GM21423 (cell line): ENCODE data around the gene EML6.

Experiments
- ATAC-seq: cut with Tn5 transposase; IDR thresholded peaks from one replicate; pipeline ENCODE4 v1.9.1; 2021; ENCODE audit warnings: mild to moderate bottlenecking, moderate library complexity; ENCODE audit not compliant: unreplicated experiment

EML6 gene

DNA sequence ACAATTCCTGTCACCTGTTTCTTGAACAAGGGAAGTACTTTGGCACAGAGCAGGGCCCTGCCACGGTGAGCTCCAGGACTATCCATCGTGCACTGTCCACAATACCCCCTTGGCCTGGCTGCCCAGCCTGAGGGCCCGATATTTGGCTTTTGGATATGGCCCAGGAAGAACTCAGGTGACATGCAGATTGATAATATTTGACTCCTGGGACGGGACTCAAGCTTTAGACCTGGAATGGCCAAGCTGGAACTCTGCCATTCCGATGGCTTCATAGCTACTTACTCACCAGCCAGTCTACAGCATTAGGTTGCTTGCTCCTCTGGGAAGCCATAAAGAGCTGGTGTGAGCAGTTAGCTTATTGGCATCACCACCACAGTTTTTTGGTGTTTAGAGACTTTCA, 26.6 kb downstream of the EML6 start:
- no peak for ATAC-seq

DNA sequence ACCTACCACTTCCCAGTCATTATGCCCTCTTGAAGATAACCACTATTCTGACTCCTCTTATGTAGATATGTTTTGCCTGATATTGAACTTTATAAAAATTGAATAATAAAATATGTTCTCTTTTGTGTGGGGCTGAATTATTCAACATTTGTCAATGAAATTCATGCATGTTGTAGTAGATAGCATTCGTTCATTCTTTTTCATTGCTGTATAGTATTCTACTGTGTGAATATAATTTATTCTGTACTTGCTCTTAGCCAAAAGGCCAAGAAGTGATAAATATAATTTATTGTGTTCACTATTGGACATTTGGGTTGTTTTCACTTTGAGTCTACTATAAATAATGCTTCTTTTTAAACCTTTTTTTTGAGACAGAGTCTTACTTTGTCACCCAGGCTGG, 29.0 kb downstream of the EML6 start:
- ATAC-seq: no peak

DNA sequence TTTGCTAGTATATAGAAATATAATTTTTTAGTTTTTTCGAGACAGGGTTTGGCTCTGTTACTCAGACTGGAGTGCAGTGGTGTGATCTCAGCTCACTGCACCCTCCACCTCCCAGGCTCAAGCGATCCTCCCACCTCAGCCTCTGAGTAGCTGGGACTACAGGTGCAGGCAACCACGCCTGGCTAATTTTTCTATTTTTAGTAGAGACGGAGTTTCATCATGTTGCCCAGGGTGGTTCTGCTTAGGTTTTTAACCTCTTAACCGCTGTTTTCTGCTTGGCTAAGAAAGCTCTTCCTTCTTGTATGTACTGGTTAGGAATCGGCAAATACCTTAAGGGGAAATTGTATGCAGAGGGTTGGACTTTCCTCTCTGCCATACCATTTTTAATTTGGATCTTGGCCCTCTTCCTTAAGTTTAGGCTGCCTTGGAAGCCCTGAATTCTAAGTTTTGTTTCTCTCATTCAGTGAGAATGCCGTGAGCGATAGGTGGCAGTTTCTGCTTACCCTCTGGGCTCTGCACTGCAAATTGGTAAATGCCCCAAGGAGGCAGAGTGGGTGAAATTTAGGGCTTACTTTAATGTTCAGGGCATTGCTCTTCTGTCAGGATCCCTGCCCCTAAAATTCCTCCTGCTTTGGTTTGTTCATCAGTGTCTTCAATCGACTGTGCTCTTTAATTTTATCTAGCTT, 32.3 kb downstream of the EML6 start:
- peak; percentile 68 for ATAC-seq

DNA sequence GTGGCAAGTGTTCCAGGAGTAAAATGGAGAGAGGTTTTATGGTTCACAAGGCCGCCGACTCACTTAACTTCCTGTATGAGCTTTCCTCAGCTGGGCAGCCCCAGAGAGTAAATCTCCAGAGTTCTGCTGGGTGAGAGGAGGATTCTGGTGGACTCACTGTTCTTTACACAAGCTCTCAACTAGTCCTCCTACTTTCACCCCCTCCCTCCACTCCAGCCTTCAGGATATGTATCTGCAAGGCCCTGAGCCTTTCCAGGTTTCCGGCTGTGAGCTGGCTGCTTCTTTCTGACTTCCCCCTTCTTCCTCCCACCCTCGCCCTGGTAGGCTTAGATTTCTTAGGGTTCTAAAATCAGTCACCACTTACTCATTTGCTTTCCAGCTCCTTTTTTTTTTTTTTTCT, 34.0 kb downstream of the EML6 start:
- no peak for ATAC-seq

DNA sequence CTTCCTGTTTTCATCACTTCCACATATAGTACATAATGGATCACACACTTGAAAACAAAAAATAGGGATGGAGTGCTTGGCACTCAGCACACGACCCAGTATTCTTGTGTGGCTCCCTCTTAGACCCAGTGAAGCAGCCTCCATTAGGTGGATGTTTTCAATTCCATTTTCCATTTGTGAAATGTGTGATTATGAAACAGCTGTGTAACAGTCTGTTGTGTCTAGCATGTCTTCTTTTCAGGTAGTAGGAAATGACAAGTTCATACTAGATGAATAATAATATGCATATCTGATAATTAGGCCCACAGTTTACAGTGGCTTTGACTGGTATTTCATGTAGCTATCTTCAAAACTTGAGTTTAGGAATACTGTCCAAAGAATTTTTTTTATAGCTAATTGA, 35.5 kb downstream of the EML6 start:
- no peak for ATAC-seq

DNA sequence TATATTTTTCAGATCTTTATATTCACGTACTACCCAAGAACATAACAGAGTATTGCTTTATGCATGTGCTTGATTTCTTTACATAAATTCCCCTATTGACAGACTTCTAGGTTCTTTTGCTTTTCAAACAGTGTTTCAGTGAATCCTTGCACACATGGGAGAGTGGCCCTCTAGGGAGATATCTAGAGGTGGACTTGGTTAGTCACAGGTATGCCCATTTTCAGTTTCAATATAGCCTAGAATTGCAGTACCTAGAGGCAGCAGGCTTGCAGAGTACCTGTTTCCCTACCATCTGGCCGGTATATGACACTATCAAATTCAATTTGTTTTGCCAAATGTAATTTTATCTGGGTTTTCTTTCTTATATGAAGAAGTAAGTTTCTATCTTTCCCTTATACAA, 36.8 kb downstream of the EML6 start:
- ATAC-seq: no peak

DNA sequence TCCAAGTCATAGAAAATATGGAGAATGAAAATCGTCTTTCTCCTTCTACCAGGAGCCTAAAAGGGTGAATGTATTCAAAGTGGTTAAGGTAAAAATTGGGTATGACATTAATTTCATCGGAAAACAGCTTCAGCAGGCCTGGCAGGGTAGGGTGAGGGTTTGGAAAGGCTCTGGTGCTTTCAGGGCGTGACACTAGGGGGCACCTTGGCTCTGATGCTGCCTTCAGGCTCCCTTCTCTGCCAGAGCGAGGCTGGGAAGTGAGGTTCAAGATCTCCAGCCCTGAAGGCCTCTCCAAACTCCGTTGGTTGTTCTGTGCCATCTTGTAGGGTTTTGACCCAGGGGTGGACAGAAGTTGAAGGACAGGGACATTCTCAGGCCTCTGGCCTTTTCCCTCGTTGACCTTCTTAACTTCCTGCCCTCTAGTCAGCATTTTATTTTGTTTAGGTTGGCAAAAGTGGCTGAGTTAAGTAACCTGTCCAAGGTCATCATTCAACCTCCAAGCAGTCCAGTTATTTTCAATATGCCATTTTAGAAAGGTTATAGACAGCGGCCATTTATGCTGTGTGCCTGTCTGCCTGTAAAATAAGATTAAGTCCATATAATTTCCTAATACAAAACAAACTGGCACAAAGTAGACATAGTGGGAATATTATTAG, 40.3 kb downstream of the EML6 start:
- no peak for ATAC-seq

DNA sequence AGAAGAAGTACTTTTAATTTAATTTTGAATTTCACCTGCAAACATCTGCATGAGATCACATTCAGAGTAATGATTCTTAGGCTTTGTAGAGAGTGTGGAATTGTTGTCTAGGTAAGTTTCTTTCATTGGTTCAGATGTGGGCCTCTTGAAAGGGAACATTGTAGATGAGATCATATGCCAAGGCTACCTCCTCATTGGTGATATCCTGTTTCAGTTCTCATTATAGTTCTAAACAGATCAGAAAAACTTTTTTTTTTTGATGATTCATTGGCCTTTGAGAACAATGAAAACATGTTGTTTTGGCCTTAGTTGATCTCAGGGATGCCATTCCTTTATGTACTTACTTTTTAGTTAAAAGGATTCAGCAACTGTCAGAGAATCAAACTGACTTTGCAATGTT, 44.5 kb downstream of the EML6 start:
- ATAC-seq: no peak

DNA sequence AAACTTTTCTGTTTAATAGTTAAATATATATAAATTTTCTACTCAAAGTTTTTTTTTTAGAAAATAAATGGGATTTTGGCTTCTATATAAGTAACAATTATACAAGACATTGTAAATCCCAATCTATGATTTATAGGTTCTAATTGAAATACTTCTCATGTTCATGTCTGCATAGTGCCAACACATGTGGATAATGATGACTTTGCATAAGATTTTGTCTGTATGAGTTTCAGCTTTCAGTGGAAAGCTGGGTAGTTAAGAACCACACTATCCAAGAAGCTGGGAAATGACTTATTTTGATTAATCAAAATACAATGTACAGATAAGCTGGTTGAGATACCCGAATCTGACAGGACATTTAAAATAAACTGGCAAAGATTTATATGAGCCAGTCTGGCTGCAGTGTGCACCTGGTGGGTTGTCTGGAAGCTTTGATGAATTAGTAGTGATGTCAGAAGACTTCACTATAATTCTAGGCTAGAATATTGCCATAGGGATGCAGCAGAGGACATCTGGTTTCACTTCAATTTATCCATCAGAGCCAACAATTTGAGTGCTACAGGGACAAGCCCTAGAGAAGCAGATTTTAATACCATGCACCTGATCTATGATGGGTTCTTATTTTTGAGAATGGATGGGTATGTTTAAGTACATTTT, 45.4 kb downstream of the EML6 start:
- no peak for ATAC-seq

DNA sequence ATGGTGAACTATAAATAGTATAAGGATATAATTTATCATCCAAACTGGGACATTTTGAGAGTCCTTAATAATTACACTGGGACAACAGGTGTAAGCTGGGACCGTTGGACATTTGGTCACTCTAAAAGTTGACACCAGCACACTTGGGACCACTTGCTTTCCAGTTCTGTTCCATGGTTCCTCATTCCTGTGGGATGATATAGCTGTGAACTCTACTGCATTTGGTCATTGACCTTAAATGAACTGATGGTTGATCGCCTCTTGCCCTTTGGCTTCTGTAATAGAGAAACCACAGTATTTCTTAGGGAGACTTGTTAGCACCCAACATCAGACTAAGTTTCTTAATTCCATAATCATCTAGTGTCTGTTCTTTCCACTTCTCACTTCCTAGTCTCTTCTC, 46.7 kb downstream of the EML6 start:
- no peak for ATAC-seq

DNA sequence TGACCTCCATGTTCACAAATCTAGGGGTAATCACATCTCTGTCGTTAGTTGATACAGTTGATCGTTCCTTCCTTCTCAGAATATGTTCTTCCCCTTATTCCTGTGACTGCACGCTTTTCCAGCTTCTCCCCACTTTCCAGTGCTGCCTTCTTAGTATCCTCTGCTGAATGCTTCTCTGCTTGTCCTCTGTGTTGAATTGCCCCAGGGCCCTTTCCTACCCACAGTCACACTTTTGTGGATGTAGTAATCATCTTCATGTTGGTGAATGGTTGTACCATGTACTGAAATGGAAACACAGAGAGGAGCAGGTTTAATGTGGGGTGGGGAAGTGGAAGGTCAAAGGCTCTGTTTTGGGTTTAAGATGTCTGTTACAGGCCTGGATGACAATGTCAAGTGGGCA, 47.2 kb downstream of the EML6 start:
- ATAC-seq: no peak

DNA sequence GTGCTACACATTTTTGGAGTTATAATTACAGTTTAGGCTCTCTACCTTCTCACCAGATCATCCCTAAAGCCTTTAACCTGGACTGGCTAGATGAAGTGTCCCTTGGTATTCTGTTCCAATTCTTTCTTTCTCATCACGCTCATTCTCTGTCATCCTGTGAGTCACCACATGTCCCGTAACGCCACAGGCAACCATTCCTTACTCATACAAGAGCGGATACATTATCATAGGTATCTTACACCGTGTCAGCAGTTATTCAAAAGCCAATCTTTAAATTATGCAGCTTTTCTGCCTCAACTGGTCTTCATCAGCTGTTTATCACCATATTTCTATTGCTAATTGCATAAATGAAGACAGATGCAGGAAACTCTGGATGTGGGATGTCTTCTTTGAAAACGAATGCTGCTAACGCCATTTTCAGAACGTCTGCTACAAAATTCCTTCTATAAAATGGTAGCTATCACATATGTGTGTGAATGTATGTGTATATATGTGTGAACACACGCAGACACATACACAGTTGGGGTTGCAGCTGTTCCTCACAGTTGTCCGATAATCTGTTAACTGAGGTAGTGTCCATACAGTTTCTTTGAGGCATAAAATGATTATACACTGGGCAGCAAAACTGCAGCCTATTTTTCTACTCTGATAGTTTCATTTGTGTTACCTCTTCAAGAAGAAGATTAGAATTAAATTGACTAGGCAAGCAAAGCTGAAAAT, 47.9 kb downstream of the EML6 start:
- no peak for ATAC-seq

DNA sequence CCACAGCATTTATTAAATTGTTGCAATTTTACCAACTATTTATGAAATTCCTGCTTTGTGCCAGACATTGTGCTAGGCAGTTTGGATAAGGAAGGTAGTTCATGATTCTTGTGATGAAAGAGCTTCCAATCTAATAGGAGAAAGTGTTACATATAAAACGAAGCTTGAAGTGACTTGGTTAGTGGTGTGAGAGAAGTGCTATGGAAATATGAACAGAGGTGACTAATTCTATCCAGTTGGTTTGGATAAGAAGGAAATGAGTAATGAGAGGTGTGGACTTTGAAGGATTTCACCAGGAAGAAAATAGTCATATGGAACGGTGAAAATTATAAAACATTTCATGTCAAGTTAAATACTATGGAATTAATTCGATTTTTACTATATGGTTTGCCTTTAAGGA, 48.6 kb downstream of the EML6 start:
- no peak for ATAC-seq

DNA sequence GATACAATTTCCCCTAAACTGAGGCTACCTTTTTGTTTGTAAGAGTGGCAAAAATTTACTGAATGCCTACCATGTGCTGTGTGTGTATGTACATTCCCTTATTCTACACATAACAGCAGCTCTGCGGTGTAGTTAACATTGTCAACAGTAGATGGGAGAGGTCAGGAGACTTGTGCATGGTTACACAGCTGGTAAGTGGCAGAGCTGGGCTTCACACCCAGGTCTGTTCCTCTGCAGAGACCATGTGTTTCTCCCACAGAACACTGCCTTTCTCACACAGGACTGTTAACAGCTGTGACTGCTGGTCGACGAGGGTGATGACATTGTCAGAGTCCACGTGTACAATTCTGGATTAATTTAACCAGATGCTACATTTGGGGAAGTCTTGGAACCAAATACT, 49.1 kb downstream of the EML6 start:
- ATAC-seq: no peak

DNA sequence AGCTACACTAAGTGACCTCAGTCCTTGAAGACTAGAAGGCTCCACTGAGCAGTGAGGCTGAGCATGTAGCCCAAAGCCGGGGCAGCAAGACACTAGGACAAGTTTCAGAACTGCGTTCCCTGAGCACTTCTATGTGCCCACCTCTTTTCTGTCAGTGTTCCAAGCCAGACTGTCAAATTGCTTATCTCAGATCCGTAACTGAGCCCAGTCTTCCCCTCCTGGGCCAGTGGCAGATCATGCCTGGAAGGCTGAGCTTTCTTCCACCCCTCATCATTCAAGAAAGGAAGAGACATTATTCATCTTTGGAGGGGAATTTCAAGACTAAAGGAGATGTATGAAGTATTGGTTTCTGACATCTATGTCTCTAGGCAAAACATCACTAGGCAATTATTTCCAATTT, 49.8 kb downstream of the EML6 start:
- no peak for ATAC-seq

DNA sequence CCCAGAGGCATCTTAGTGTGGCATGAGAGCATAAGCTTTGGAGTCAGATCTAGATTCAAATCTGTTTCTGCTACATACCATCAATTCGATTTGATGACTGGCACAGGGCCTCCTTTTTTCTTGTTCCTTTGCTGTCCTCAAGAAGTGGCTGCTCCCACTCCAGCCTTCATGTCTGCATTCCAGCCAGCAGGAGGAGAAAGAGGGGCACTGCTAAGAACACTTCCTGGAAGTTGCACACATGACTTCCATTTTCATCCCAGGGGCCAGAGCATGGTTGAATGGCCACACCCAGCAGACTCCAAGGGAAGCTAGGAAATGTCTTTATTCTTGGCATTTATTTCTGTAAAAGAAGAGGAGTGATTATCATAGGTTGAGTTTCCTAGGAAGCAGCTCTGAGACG, 50.4 kb downstream of the EML6 start:
- no peak for ATAC-seq

DNA sequence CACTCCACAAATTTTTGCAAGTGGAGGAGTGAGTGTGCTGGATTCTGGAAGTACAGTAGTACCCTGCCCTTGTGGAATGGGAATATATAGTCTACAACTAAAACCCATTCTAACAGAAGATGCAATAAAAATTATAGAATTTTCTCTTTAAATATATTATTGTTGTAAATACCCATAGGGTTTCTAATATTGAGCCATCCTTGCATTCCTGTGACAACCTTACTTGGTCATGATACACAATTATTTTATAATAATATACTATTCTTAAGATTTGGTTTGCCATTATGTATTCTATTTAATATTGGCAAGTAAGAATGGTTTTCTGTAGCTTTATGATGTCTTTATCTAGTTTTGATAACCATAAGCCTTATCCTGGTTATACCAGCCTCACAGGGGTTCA, 52.2 kb downstream of the EML6 start:
- no peak for ATAC-seq

DNA sequence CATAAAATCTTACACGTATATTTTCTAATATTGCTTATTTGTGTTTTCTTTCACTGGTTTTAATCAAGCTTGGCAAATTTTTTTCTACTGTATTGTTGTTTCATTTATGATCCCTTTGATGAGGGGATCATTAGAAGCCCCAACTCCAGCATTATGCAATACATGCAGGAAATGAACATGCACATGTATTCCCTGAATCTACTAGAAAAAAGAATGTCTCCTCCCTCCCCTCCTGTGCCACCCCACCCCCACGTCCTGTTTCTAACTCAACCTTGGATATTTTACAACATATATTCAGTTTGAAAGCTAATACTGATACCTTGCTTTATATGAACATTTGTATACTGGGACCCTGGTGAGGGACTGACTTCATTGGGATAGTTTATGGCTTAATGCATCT, 53.0 kb downstream of the EML6 start:
- ATAC-seq: no peak

DNA sequence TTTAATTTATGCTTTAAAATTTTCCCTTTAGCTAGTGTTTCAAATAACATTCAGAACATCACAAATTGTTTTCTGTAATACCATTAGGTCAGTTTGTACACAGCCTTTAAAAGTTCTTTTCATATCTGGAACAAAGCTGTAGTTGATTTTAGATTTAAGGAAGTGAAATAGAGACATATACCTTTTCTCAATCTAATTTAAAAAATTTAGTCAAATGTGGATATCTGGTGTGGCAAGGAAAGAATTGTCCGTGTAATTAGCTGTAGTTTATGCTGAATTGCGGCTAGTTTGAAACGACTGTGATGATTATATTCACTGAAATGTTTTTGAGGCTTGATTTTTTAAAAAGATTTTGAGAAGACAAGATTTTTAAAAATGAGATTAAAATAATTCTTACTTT, 59.9 kb downstream of the EML6 start:
- ATAC-seq: no peak

DNA sequence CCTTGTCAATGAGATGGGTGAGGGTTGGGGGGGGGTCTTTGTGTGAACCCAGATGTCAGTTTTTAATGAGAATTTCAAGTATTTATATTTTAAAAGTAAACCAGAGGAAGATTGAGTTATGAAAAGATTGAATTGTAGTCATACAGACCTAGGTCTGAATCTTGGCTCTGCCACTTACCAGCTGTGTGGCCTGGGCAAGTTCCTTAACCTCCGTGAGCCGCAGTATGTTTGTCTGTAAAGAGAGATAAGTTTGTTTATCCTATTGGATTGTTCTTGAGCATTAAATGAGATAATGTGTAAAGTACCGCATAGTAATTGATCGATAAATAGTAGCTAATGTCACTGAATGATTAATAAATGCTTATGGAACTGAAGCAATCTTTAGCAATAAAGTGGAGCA, 63.8 kb downstream of the EML6 start:
- ATAC-seq: no peak

DNA sequence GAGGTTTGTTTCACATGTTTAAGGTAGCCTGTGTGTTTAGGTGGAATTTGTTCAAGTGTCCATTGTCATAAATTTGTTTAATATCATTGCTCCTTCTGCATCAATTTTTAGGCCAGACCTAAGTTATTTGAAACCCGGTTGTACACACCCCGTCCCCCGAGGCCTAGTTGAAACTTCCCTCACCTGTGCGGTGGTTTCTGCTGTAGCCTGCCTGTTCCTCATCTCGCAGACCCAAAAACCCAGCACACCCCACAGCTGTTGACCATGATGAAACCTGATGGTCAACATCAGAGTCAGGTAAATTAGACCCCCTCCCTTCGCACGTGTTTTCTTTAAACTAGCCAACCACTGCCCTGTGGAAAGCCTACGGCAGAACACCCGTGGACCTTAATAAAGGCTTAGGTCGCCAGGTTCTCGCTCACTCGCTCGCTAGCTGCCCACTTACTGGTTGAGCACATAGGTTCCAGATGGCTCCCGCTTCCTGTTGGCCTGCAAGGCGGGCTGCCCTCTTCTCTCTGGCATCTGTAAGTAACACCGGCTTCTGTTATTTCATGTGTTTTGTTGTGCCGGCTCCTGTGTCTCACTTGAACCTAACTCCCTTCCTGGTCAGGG, 64.4 kb downstream of the EML6 start:
- ATAC-seq: no peak
